Heart left ventricle (tissue), 13 donors: ENCODE results near the gene GRB7.
"Not testable (repeated sequence)": the region's sequence is repeated elsewhere in the genome, so short reads cannot be mapped to it uniquely, and the experiment has no call there.

Experiments
- POLR2A ChIP-seq, 2 donors: fragments of 450-650 bp; IDR thresholded peaks; one replicate each; pipeline ENCODE4 v1.6.1; 2017; ENCODE audit warnings: antibody characterized with exemption in 2 of 2, mild to moderate bottlenecking in 2 of 2, moderate library complexity in 2 of 2
- TF ChIP-seq, protein P1 (sequence below), 12 donors: fragments of 200-600 bp; sonication (generic) in 4 of 12; IDR thresholded peaks; one replicate each; pipeline versions ENCODE4 v1.5.0 to v1.8.0; 2018 to 2022; ENCODE audit warnings: antibody characterized with exemption in 12 of 12, mild to moderate bottlenecking in 5 of 12
- donor health status: ischemic (EF 13 %, LVEDD 7.1; RV severe dilation, severe dysfunction).
- donor health status: DM: no; HTN: yes; CAD: no.
- donor health status: DM: no; HTN: no; CAD: no.
- donor health status: ischemic (EF 25% LVEDD 6.9; RV normal size, moderate dysfunction).
- donor health status: ischemic (EF 25% LVEDD 5.7; RV mildly dilated, moderate dysfunction).
- donor health status: ischemic (EF 35%, LVEDD 5.7; RV mildly dilated, moderate dysfunction).
- donor health status: nonischemic (EF 11% LVEDD 7.7; RV severe dilation, severe dysfunction).
- donor health status: DM: yes; HTN: yes; CAD: no.
- donor health status: PGD.
- donor health status: ischemic (EF 29% LVEDD 5.4; RV normal size, mild dysfunction).
- donor health status: nonischemic (EF 23%, LVEDD 6.1; RV moderate dilation, normal function).

DNA sequence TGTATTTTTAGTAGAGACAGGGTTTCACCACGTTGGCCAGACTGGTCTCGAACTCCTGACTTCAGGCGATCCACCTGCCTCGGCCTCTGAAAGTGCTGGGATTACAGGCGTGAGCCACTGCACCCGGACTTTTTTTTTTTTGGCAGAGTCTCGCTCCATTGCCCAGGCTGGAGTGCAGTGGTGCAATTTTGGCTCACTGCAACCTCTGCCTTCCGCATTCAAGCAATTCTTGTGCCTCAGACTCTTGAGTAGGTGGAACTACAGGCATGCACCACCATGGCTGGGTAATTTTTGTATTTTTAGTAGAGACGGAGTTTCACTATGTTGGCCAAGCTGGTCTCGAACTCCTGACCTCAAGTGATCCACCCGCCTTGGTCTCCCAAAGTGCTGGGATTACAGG is 26.7 kb upstream of the GRB7 start:
- TF ChIP-seq, protein P1, sequence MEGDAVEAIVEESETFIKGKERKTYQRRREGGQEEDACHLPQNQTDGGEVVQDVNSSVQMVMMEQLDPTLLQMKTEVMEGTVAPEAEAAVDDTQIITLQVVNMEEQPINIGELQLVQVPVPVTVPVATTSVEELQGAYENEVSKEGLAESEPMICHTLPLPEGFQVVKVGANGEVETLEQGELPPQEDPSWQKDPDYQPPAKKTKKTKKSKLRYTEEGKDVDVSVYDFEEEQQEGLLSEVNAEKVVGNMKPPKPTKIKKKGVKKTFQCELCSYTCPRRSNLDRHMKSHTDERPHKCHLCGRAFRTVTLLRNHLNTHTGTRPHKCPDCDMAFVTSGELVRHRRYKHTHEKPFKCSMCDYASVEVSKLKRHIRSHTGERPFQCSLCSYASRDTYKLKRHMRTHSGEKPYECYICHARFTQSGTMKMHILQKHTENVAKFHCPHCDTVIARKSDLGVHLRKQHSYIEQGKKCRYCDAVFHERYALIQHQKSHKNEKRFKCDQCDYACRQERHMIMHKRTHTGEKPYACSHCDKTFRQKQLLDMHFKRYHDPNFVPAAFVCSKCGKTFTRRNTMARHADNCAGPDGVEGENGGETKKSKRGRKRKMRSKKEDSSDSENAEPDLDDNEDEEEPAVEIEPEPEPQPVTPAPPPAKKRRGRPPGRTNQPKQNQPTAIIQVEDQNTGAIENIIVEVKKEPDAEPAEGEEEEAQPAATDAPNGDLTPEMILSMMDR (IDR thresholded peaks at IDR 0.05) = not testable (repeated sequence)
- not testable (repeated sequence) for TF ChIP-seq POLR2A (IDR thresholded peaks at IDR 0.05)
